Mucosa of stomach (tissue), 1 donor: Measurements from ENCODE around the gene LRPAP1.
"Not testable (repeated sequence)": the region's sequence is repeated elsewhere in the genome, so short reads cannot be mapped to it uniquely, and the experiment has no call there.

Experiments
- H3K27me3 ChIP-seq: one replicate; pipeline ENCODE4 v1.7.0; 2013; ENCODE audit warnings: mild to moderate bottlenecking, low read length; ENCODE audit not compliant: control insufficient read depth, insufficient read depth
- H3K36me3 ChIP-seq: one replicate; pipeline ENCODE4 v1.7.0; 2013; ENCODE audit warnings: low read length; ENCODE audit not compliant: control insufficient read depth, insufficient read depth
- H3K4me1 ChIP-seq: one replicate; pipeline ENCODE4 v1.7.0; 2013; ENCODE audit warnings: mild to moderate bottlenecking, low read length; ENCODE audit not compliant: control insufficient read depth, insufficient read depth
- H3K4me3 ChIP-seq: one replicate; pipeline ENCODE4 v1.7.0; 2013; ENCODE audit warnings: low read length
- H3K9ac ChIP-seq: one replicate; pipeline ENCODE4 v1.7.0; 2013; ENCODE audit warnings: mild to moderate bottlenecking, low read length, moderate library complexity
- H3K9me3 ChIP-seq: one replicate; pipeline ENCODE4 v1.7.0; 2013; ENCODE audit warnings: mild to moderate bottlenecking, low read length, moderate library complexity; ENCODE audit not compliant: control insufficient read depth
- donor health status: Pancreatic carcinoma.

The LRPAP1 gene

DNA sequence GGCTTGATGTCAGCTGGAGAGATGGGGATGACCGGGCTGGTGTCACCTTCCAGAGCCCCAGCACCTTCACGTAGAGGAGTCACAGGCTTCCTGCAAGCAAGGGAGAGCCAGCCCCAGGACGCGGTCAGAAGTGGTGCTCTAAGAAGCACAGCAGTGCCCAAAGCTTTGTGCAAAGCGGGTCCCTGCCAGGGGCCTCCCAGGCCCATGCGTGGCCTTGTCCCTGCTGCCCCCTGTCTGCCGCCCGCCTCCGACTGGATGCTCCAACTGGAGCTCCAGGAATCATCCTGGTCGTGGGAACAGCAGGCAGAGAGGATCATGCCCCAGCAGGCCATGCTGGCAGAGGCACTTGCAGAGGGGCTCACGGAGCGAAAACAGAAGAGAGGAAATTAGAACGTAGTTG is 40.1 kb upstream of the LRPAP1 start:
- H3K9ac ChIP-seq, result no peak overlapping the region
- no peaks in the 10 kb centered on the region for H3K36me3 ChIP-seq
- no peaks in the 10 kb centered on the region for H3K4me1 ChIP-seq
- no peaks in the 10 kb centered on the region for H3K9me3 ChIP-seq
- no peak overlapping the region for H3K4me3 ChIP-seq
- H3K27me3 ChIP-seq, result no peaks in the 10 kb centered on the region

DNA sequence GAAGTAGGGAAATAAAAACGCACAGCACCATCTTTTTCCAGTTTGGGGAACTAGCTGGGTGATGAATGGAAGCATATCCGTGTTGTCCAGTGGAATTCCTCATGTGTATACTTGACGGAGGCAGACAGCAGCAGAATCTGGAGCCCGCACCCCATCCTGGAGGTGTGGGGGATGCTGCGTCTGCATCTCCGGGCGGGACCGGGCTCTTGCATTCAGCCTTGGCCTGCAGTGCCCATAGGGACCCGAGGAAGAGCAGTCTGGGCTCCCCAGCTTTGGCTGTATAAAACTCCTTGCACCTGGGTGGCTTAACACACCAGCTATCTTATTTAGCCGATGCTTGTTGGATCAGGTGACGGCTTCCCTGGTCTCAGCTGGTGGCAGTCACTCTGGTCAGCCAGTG is 39.7 kb upstream of the LRPAP1 start:
- no peaks in the 10 kb centered on the region for H3K9me3 ChIP-seq
- no peak overlapping the region for H3K9ac ChIP-seq
- H3K4me3 ChIP-seq, result no peak overlapping the region
- no peaks in the 10 kb centered on the region for H3K4me1 ChIP-seq
- H3K27me3 ChIP-seq, result no peaks in the 10 kb centered on the region
- no peaks in the 10 kb centered on the region for H3K36me3 ChIP-seq

- H3K9me3 ChIP-seq, H3K36me3 ChIP-seq, H3K27me3 ChIP-seq, H3K4me1 ChIP-seq, H3K9ac ChIP-seq, H3K4me3 ChIP-seq: not testable (repeated sequence)
Observed at GRCh38 chr4:3570923-3571322, 38.7 kb upstream of the LRPAP1 start.

GRCh38 chr4:3569611-3570010 is 37.4 kb upstream of the LRPAP1 start:
- H3K9me3 ChIP-seq, H3K36me3 ChIP-seq, H3K27me3 ChIP-seq, H3K4me3 ChIP-seq, H3K9ac ChIP-seq, H3K4me1 ChIP-seq: not testable (repeated sequence)

- H3K9ac ChIP-seq, H3K4me3 ChIP-seq, H3K9me3 ChIP-seq, H3K4me1 ChIP-seq, H3K27me3 ChIP-seq, H3K36me3 ChIP-seq: not testable (repeated sequence)
Observed at GRCh38 chr4:3566701-3567100, 34.5 kb upstream of the LRPAP1 start.

DNA sequence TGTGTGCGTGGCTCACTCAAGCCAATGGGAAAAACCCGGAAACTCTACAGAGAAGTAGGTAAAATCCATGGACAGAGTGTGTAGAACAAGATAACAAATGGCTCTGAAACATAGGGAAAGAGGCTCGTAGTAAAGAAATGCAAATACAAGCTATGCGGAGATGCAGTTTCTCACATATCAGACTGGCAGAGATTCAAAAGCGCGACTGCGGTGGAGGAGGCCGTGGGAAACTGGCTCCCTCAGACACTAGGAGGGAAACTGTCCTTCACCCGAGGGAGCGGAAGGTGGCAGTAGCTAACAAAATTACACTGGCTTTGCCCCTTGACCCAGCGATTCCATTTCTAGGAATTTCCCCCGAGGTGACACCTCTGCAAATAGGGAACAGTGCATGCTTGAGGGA is 34.1 kb upstream of the LRPAP1 start:
- H3K9ac ChIP-seq, H3K4me3 ChIP-seq, H3K36me3 ChIP-seq, H3K27me3 ChIP-seq, H3K4me1 ChIP-seq, H3K9me3 ChIP-seq: not testable (repeated sequence)

DNA sequence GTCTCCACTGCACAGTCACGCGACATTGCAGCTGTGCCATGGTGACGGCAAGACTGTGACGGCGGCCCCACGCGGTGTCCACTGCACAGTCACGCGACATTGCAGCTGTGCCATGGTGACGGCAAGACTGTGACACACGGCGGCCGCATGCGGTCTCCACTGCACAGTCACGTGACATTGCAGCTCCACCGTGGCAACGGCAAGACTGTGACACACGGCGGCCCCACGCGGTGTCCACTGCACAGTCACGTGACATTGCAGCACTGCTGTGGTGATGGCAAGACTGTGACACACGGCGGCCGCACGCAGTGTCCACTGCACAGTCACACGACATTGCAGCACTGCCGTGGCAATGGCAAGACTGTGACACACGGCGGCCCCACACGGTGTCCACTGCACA is 32.7 kb upstream of the LRPAP1 start:
- not testable (repeated sequence) for H3K9me3 ChIP-seq, H3K27me3 ChIP-seq, H3K36me3 ChIP-seq, H3K9ac ChIP-seq, H3K4me3 ChIP-seq, H3K4me1 ChIP-seq

GRCh38 chr4:3563403-3563802 is 31.2 kb upstream of the LRPAP1 start:
- no peaks in the 10 kb centered on the region for H3K36me3 ChIP-seq
- H3K27me3 ChIP-seq, result no peaks in the 10 kb centered on the region
- H3K9me3 ChIP-seq, result no peaks in the 10 kb centered on the region
- H3K9ac ChIP-seq, result no peak overlapping the region
- no peaks in the 10 kb centered on the region for H3K4me1 ChIP-seq
- H3K4me3 ChIP-seq, result no peak overlapping the region

GRCh38 chr4:3562127-3562526 is 29.9 kb upstream of the LRPAP1 start:
- not testable (repeated sequence) for H3K4me1 ChIP-seq, H3K36me3 ChIP-seq, H3K9ac ChIP-seq

GRCh38 chr4:3560465-3560864 is 28.2 kb upstream of the LRPAP1 start:
- H3K9me3 ChIP-seq, H3K9ac ChIP-seq, H3K4me1 ChIP-seq, H3K27me3 ChIP-seq, H3K4me3 ChIP-seq, H3K36me3 ChIP-seq: not testable (repeated sequence)

More at GRCh38 chr4:3562127-3562526, 29.9 kb upstream of the LRPAP1 start:
- not testable (repeated sequence) for H3K9me3 ChIP-seq, H3K27me3 ChIP-seq, H3K4me3 ChIP-seq

DNA sequence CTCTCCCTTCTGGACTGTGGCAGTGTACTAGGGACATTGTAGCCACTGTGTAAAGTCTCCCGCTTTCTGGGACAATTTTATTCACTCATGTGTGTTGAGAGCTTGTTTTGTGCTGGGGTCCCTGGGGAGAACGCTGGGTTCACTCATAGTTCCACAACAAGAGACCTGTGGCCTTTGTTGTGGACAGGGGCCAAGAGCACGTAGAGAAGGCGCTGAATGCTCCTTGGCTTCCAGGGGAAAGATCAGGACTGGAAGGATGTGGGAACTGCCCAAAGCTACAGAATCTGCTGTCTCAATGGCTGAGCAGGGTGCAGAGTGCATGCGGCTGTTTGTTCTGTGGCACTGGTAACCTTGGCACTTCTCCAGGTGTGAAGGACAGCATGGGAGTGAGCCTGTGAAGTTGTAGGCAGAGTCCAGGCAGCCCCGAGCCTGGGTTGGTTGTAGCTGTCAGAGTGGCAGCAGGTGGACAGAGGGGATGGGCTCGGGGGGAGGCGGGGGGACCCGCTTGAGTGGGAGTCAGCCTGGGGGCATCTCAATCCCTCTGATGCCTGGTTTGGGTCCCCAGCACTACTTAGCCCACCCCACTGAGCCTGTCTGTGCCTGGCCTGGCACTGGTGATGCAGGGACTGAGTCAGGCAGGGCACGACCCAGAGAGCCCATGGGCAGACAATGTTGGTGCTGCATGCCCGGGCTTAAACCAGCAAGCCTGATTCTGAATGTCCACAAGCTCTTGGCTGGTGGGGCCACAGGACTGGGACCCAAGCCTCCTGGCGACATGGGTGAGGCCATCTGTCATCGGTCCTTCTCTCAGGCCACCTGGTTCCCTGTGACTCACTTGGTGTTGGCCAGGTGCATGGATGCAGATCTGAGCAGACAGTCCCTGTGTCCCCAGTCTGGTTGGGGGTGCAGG is 27.4 kb upstream of the LRPAP1 start:
- not testable (repeated sequence) for H3K9ac ChIP-seq, H3K36me3 ChIP-seq, H3K9me3 ChIP-seq, H3K27me3 ChIP-seq, H3K4me1 ChIP-seq, H3K4me3 ChIP-seq

- not testable (repeated sequence) for H3K4me3 ChIP-seq, H3K36me3 ChIP-seq, H3K9me3 ChIP-seq, H3K27me3 ChIP-seq, H3K4me1 ChIP-seq, H3K9ac ChIP-seq
Observed at GRCh38 chr4:3558514-3558836, 26.3 kb upstream of the LRPAP1 start.
